Common myeloid progenitor, CD34-positive (primary cell): ENCODE data around the gene TMEM255B.
A peak's percentile ranks its signal among the peaks of the same experiment; 100 is the strongest.

Source experiments
- CTCF ChIA-PET: fragments of 350-600 bp; sonication (Branson Sonifier 250); formaldehyde crosslinking; loops from one replicate; lab custom pipeline; 2021; ENCODE audit warnings: antibody characterized with exemption; lab: Charles Lee
- POLR2A ChIA-PET: fragments of 350-600 bp; sonication (Branson Sonifier 250); formaldehyde crosslinking; loops from one replicate; lab custom pipeline; 2021; ENCODE audit warnings: antibody characterized with exemption; lab: Charles Lee
- DNase-seq, 3 donors: peaks; one replicate each; pipeline versions ENCODE4 v3.0.0 to v3.0.0-alpha.2; 2013
- H3K27ac ChIP-seq, 2 experiments: 1 replicate in 1 of 2; 2 replicates in 1 of 2; pipeline ENCODE4 v1.7.0; 2013; ENCODE audit warnings: inconsistent platforms in 2 of 2, low read length in 2 of 2, mild to moderate bottlenecking in 2 of 2, low read depth in 1 of 2, moderate library complexity in 1 of 2; ENCODE audit not compliant: severe bottlenecking in 2 of 2, insufficient read depth in 1 of 2, poor library complexity in 1 of 2
- H3K27me3 ChIP-seq, 5 experiments: replicated peaks in 2 of 5; 1 replicate in 3 of 5; 2 replicates in 2 of 5; pipeline versions ENCODE4 v1.6.1 to v1.7.0; 2013; ENCODE audit warnings: low read length in 4 of 5, mild to moderate bottlenecking in 2 of 5, moderate library complexity in 2 of 5, inconsistent platforms in 1 of 5; ENCODE audit not compliant: insufficient read depth in 5 of 5, control insufficient read depth in 4 of 5
- H3K36me3 ChIP-seq, 4 experiments: 1 replicate in 2 of 4; 2 replicates in 2 of 4; pipeline versions ENCODE4 v1.6.1 to v1.7.0; 2013; ENCODE audit warnings: low read length in 3 of 4, control low read depth in 1 of 4, mild to moderate bottlenecking in 1 of 4; ENCODE audit not compliant: control insufficient read depth in 4 of 4, insufficient read depth in 4 of 4
- H3K4me1 ChIP-seq, 4 experiments: 1 replicate in 3 of 4; 2 replicates in 1 of 4; pipeline versions ENCODE4 v1.6.1 to v1.7.1; 2013; ENCODE audit warnings: low read length in 3 of 4, mild to moderate bottlenecking in 3 of 4, control low read depth in 1 of 4, inconsistent platforms in 1 of 4, moderate library complexity in 1 of 4; ENCODE audit not compliant: control insufficient read depth in 4 of 4, insufficient read depth in 4 of 4; ENCODE audit errors: control extremely low read depth in 1 of 4
- H3K4me3 ChIP-seq, 7 experiments: 1 replicate in 4 of 7; 2 replicates in 3 of 7; pipeline versions ENCODE4 v1.5.1 to v1.7.0; 2013; ENCODE audit warnings: mild to moderate bottlenecking in 7 of 7, low read length in 6 of 7, moderate library complexity in 6 of 7, inconsistent platforms in 2 of 7, low read depth in 2 of 7, control low read depth in 1 of 7; ENCODE audit not compliant: insufficient read depth in 4 of 7, control insufficient read depth in 1 of 7; ENCODE audit errors: extremely low read depth in 1 of 7
- H3K9me3 ChIP-seq, 5 experiments: 1 replicate in 4 of 5; 2 replicates in 1 of 5; pipeline versions ENCODE4 v1.6.1 to v1.7.1; 2013; ENCODE audit warnings: low read length in 4 of 5, mild to moderate bottlenecking in 2 of 5, inconsistent platforms in 1 of 5, low read depth in 1 of 5, moderate library complexity in 1 of 5; ENCODE audit not compliant: control insufficient read depth in 4 of 5, insufficient read depth in 2 of 5; ENCODE audit errors: control extremely low read depth in 1 of 5
- WGBS: methylation state at CpG from one replicate; pipeline ENCODE4 v1.1.5; 2013; ENCODE audit not compliant: insufficient coverage; 5-methylcytosine and 5-hydroxymethylcytosine counted together

The TMEM255B gene

DNA sequence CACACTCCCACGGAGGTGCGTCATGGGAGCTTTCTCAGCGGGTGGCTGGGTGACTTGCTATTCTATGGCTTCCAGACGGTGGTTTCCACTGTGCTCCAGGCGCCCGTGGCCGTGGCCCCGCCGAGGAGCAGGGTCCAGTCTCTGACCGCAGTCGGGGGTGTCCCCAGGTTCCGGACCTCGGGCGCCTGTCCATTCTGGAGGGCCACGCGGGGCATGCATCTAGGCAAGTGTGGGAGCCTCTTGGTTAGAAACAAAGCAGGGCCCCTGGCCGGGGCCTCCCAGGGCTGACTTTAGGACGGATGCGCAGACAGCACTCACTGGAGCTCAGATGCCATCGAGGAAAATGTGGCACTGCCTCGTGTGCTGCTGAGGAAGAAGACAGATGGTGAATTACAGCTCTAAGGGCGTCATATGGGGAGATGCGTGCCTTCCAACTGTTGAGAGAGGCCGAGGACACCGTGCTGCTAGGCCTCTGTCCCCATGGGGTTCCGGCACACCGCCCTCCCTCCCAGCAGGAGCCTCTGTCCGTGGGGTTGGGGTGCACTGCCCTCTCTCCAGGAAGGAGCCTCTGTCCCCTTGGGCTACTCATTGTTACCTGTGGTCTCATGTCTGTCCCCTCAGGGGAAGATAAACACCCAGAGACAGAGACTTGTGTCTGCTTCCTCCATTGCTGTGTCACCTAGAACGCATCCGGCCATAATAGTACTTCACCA lies 38.1 kb downstream of the TMEM255B start:
- Histone ChIP-seq H3K27ac (no peak overlapping the region), H3K9me3 (no peaks in the 10 kb centered on the region), H3K36me3 (no peaks in the 10 kb centered on the region), H3K27me3 (peaks cover 0 to 15% (median 2%) of the 10 kb centered on the region in 5 experiments), H3K4me3 (no peak overlapping the region), H3K4me1 (peaks cover 0 to 8% (median 7%) of the 10 kb centered on the region in 4 experiments)
- DNase-seq, result no peak
- ChIA-PET POLR2A (no interaction called here), CTCF (no interaction called here)
- WGBS, result 94% methylated on average over 30 of the region's 30 CpGs

DNA sequence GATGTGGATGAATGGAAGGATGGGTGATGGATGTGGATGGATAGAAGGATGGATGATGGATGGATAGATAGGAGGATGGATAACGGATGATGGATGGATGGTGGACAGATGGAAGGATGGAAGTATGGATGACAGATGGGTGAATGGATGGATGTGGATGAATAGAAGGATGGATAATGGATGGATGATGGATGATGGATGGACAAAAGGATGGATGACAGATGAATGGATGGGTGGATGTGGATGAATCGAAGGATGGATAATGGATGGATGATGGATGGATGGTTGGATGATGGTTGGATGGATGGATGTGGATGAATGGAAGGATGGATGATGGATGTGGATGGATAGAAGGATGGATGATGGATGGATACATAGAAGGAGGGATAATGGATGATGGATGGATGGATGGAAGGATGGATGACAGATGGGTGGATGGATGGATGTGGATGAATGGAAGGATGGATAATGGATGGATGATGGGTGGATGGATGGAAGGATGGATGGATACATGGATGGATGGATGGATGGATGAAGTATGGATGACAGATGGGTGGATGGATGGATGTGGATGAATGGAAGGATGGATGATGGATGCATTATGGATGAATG lies 39.3 kb downstream of the TMEM255B start:
- 93% methylated on average over 2 of the region's 2 CpGs for WGBS
- CTCF ChIA-PET, result no interaction called here

DNA sequence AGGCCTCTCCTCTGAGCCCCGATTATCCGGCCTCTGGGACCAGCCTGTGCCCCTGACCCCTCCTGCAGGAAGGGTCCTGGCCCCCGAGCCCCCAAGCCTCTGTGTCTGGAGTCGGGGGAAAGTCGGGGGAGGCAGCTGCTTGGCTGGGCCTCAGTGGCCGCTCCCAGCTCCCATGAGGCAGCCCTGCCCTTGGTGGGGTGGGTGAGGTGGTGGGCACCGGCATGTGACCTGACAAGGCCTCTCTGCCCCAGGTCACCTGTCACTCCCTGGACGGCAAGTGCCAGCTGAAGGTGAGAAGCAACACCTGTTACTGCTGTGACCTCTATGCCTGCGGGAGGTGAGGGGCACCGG lies 41.5 kb downstream of the TMEM255B start:
- ChIA-PET CTCF (interaction anchor here (1.6 kb wide), 1 partner anchor 14 kb away, joined by 4 read pairs; no protein-coding TSS in a partner anchor), POLR2A (no interaction called here)
- Histone ChIP-seq H3K27me3 (peaks cover 0 to 8% (median 0%) of the 10 kb centered on the region in 5 experiments), H3K36me3 (no peaks in the 10 kb centered on the region), H3K4me3 (no peak overlapping the region), H3K4me1 (peaks cover 0 to 13% (median 11%) of the 10 kb centered on the region in 4 experiments), H3K27ac (no peak overlapping the region), H3K9me3 (no peaks in the 10 kb centered on the region)
- WGBS, result 100% methylated on average over 3 of the region's 10 CpGs
- no peak for DNase-seq

More for the DNA sequence above, 39.3 kb downstream of the TMEM255B start:
- no peak for DNase-seq
- H3K36me3 ChIP-seq, result no peaks in the 10 kb centered on the region
- H3K27ac ChIP-seq, result no peak overlapping the region
- H3K4me1 ChIP-seq, result peaks cover 0 to 13% (median 11%) of the 10 kb centered on the region in 4 experiments
- H3K4me3 ChIP-seq, result no peak overlapping the region
- POLR2A ChIA-PET, result no interaction called here
- peaks cover 0 to 11% (median 0%) of the 10 kb centered on the region in 5 experiments for H3K27me3 ChIP-seq
- H3K9me3 ChIP-seq, result no peaks in the 10 kb centered on the region

DNA sequence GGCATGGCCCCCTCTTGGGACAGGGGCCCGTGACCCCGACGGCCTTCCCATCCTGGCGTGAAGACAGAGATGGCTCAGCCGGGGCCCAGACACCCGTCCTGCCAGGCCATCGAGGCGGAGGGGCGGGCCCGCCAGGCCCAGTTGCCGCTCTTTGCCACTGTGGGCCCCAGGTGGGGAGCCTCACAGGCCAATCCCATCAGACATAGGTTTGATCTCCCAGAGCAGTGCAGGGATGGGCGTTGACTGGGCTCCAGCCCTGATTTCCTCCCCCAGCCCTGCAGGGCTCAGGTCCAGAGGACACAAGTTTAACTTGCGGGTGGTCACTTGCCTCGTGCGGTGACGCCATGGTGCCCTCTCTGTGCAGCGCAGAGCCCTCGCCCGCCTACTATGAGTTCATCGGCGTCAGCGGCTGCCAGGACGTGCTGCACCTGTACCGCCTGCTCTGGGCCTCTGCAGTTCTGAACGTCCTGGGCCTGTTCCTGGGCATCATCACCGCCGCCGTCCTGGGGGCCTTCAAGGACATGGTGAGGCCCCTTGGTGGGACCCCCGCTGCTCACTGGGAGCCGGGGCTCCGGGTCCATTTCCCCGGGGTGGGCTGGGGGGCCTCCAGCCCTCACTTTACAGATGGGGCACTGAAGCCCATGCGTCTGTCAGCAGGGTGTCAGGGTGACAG lies 42.4 kb downstream of the TMEM255B start:
- Histone ChIP-seq H3K9me3 (peaks cover 0 to 3% (median 0%) of the 10 kb centered on the region in 5 experiments), H3K36me3 (no peaks in the 10 kb centered on the region), H3K4me3 (no peak overlapping the region), H3K27me3 (peaks cover 0 to 8% (median 0%) of the 10 kb centered on the region in 5 experiments), H3K4me1 (peaks cover 0 to 13% (median 11%) of the 10 kb centered on the region in 4 experiments), H3K27ac (no peak overlapping the region)
- WGBS, result 89% methylated on average over 30 of the region's 33 CpGs
- POLR2A ChIA-PET, result no interaction called here
- DNase-seq, result no peak
- CTCF ChIA-PET, result no interaction called here

DNA sequence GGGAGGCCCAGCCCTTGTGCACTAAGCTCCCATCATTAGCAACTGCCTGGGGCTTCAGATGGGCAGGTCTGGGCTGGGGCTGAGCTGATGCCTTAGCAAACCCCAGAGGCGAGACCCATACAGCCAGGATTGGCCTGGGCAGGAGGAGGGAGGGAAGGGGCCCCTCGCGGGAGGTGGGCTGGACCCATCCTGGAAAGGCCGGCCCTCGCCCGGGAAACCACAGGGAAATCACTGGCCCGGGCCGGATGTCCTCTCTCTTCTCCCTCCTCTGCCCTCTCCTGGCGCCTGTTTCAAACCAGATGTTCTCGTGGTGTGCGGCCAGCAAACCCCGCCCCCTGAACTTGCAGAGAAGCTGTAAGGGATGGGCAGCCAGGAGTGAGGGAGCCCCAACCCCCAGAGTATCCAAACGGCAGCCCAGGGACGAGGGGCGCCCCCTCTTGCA lies 43.1 kb downstream of the TMEM255B start:
- POLR2A ChIA-PET, result no interaction called here
- peak in 2 of 3 donors; percentile 47 to 59 for DNase-seq
- 3% methylated on average over 6 of the region's 15 CpGs for WGBS
- Histone ChIP-seq H3K4me3 (no peak overlapping the region), H3K4me1 (peaks cover 0 to 13% (median 11%) of the 10 kb centered on the region in 4 experiments), H3K36me3 (no peaks in the 10 kb centered on the region), H3K27ac (no peak overlapping the region), H3K27me3 (peaks cover 0 to 8% (median 0%) of the 10 kb centered on the region in 5 experiments), H3K9me3 (peaks cover 0 to 8% (median 5%) of the 10 kb centered on the region in 5 experiments)
- CTCF ChIA-PET, result interaction anchor here (1.1 to 2.2 kb wide), 2 partner anchors 15 to 60 kb away, joined by 3 to 5 read pairs; no protein-coding TSS in a partner anchor

DNA sequence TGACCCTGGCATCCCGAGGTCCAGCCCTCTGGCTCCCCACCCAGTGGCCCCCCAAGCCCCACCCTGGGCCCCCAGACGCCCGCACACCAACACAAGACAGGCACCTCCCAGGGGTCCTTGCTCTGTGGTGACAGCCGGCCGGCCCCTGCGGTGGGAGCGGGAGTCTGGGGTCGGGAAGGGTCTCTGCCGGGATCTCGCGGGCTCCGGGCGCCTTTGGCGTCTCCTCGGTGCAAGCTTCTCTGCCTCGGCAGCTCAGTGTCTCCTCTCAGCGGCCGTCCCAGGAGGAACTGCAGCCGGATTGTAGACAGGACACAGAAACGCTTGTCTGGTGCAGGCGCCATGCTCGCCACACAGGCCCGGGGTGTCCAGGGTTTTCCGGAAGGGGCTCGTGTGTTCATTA lies 43.7 kb downstream of the TMEM255B start:
- DNase-seq, result peak in 2 of 3 donors; percentile 42 to 52
- CTCF ChIA-PET, result interaction anchor here (1.0 to 2.2 kb wide), 3 partner anchors 14 to 71 kb away, joined by 3 to 5 read pairs (median 3); no protein-coding TSS in a partner anchor
- peaks cover 0 to 13% (median 11%) of the 10 kb centered on the region in 4 experiments for H3K4me1 ChIP-seq
- H3K36me3 ChIP-seq, result no peaks in the 10 kb centered on the region
- 31% methylated on average over 23 of the region's 25 CpGs for WGBS
- no peak overlapping the region for H3K27ac ChIP-seq
- POLR2A ChIA-PET, result no interaction called here
- peaks cover 0 to 8% (median 0%) of the 10 kb centered on the region in 5 experiments for H3K27me3 ChIP-seq
- peaks cover 0 to 12% (median 10%) of the 10 kb centered on the region in 5 experiments for H3K9me3 ChIP-seq
- no peak overlapping the region for H3K4me3 ChIP-seq
